ENCODE data around the gene TCF3.
"Not testable (repeated sequence)": the region's sequence is repeated elsewhere in the genome, so short reads cannot be mapped to it uniquely, and the experiment has no call there.

TCF3 gene

DNA sequence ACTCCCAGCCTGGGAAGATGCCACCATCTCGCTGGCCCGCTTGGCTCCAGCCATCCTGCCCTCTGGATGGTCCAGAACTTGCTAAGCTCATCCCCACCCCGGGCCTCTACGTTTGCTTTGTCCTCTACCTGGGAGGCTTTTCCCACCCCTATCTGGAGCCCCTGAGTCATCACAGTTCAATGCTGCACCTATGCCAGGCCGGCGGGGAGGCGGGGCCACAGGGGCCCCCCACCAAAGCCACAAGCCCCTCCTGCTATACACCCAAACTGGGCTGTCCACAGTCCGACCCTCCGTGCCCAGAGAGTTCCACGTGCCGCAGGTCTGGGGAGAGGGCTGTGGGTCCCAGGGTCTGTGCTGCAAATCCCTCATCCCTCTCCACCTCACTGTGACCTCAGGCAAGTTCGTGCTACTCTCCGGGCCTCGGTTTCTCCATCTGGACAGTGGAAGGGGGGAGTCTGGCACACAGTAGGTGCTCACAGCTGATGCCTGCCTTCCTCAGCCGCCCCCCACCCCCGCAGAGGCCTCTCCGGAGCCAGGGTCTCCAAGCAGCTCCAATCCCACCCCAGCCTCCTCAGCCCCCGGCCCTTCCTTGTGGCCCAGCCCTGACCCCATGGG is 1.9 kb upstream of the TCF3 start:
- intact Hi-C loops (cut with DNase I), result loop anchor here (5.0 kb wide), 1 partner anchor 87 kb away; the partner anchor contains the start of gene MEX3D
- DNase-seq, result no peak

DNA sequence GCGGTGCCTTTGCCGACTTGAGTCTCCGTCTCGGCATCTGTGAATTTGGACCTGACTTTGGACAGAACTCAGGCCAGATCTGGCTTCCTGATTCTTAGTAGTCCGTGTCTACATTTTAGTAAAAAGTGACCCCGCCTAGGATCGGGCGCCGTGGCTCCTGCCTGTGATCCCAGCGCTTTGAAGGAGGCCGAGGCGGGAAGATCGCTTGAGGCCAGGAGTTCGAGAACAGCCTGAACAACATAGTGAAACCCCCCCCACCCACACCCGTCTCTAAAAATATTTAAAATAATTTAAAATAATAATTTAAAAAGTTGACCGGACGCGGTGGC is 849 bp upstream of the TCF3 start:
- intact Hi-C loops (cut with DNase I), result loop anchor here (2.0 to 5.0 kb wide), 2 partner anchors 60 to 86 kb away; partner anchors contain the start of genes MBD3 and MEX3D
- DNase-seq, result no peak

DNA sequence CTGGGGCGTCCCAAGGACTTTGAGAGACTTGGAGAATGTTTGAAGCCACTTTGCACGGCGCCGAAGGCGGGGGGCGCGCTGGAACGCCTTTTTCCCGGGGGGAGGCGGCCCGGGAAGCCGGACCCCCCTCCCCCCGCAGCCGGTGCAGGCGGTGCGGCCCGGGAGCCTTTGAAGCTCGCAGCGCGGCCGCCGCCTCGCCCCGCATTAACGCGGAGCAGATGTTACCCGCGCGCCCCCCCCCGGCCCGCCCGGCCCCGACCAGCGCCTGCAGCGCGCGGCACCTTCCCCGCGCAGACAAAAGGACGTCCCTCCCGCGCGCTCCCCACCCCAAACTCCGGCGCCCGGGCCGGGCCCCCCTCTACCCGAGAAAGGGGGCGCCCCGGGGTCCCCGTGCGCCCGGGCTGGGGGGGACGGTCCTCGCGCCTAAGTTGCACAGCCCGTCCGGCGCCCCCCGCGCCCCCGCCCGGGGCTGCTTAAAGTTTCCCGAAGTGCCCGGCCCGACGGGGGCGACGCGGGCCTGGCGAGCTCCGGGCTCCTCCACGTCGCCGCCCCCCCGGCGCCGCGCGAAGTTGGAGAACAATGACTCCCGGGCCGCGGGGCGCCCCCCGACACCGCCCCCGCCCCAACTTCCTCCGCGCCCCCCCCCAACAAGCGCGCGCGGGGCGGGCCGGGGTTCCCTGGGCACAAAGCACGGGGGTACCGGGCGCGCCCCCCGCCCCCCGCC is 685 bp downstream of the TCF3 start:
- peak in 1 of 10 donors; percentile 28 for DNase-seq
- intact Hi-C loops (cut with DNase I), result loop anchor here (1.0 to 5.0 kb wide), 3 partner anchors 46 to 84 kb away; partner anchors contain the start of genes MBD3, MEX3D and UQCR11

DNA sequence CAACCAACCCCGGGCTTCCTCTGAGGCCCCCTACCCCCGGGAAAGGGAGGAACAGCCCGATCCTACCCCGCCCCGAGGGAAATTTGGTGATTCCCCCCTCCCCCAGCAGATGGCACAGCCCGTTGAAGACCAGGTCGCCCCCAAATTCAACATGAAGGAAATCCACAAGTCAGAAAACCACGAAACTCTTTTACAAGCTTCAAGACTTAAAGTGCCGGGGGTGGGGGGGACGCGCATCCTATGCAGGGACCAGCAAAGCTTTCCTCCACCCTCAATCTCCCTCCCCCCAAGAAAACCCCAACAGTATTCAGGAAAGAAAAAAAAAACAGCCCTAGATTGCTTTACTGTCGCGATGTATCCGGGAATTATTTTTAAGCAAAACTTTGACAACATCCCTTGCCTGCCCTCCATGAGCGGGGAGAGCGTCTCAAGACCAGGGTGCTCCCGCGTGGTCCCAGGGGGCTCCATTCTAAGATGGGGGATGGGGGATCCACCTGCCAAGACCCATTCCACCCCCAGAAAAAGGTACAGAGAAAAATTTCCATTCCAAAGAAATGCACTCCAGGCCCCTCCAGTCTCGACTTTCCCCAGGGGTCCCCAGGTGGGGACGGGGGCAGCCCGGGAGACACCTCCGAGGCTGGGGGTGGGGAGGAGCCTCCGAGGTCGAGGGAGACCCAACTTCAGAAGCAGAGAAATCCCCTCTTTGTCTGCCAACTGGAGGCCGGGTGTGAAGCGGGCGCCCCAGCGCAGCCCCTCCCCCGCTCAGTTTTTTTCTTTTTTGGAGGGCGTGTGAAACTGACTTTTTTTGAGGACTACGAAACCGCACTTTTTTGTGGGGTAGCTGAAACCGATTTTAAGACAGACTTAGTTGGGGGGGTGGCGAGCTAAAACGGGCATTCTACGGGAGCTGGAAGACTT is 1.5 kb downstream of the TCF3 start:
- DNase-seq, result no peak
- intact Hi-C loops (cut with DNase I), result loop anchor here (5.0 kb wide), 1 partner anchor 84 kb away; the partner anchor contains the start of gene MEX3D

DNA sequence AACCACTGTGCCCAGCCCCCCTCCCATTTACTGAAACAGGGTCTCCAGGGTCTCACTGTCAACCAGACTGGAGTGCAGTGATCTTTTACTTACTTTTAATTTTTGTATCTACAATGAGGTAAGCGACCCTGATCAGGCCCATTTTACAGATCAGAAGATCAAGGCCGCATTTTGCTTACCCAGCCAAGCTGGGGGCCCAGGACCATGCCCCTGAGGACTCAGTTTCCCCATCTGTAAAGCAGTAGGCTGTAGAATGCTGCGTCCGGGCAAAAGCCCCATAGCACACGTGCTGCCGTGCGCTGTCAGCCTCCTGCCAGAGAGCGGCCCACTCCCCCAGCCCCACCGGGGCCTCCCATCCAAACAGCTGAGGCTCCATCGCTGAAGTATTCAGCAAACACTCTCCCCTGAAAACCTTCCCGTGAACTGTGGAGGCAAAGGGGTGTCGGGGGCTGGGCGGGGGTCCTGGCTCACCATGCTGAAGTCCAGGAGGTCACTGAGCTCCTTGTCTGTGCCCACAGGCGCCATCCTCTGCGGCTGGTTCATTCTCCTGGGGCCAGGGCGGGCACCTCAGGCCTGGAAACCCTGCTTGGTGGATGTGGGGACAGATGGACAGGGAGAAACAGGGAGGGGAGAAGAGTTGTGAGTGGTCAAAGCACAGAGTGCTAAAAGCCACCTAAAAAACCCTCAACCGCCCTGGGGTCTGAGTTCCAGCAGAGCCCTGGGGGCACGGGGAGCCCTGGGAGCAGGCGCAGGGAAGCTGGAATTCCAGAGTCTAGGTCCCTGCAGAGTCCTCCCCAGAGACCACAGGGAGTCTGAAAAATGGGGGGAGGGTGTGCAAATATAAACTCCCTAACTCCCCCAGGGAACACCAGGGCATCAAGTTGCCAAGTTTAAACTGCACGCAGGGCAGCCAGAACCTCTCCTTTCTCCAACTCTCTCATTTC is 2.4 kb downstream of the TCF3 start:
- DNase-seq, result no peak
- intact Hi-C loops (cut with DNase I), result loop anchor here (5.0 kb wide), 1 partner anchor 83 kb away; the partner anchor contains the start of gene MEX3D

DNA sequence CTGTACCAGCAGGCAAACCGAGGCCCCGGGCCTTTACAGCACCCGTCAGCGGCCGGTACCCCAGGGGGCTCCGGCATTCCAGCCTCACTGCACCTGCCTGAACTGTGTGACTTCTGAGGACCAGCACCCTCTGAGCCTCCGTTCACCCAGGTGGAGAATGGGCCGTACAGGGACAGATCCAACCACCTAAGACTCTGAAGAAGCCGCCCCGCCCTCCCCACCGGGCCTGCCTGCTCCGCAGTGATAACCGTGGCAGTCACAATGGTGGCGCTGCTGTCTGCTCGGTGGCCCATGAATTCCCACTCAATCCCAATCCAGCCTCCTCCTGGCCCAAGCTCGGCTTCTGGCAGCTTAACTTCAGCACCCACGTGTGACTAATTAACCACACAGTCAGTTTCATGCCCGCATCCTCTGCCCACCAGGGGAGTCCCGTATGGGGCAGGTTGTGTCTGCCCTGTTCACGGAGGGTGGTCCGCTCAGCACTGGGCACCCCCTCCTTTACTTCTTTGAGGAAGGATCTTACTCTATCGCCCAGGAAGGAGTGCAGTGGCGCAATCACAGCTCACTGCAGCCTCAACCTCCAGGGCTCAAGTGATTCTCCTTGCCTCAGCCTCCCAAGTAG is 3.4 kb downstream of the TCF3 start:
- DNase-seq, result no peak
- intact Hi-C loops (cut with DNase I), result no loop called here

DNA sequence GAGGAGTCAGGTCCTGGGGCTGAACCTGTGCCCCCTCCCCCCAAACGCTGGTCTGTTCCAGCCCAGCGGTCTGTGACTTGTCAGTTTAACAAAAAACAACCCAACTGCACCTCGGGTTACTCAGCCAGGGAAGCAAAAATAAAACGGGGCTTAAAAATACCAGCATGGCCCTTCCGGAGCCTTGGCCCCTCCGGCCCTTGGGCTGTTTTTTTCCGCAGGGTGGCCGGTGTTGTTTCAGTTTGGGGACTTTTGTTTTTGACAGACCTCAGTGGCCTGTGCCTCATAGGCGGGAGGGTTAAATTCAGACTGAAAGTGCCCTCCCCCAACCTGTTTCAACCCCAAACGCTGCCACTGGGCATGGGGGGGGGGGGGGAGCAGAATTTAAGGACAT is 4.0 kb downstream of the TCF3 start:
- intact Hi-C loops (cut with DNase I), result no loop called here
- no peak for DNase-seq

DNA sequence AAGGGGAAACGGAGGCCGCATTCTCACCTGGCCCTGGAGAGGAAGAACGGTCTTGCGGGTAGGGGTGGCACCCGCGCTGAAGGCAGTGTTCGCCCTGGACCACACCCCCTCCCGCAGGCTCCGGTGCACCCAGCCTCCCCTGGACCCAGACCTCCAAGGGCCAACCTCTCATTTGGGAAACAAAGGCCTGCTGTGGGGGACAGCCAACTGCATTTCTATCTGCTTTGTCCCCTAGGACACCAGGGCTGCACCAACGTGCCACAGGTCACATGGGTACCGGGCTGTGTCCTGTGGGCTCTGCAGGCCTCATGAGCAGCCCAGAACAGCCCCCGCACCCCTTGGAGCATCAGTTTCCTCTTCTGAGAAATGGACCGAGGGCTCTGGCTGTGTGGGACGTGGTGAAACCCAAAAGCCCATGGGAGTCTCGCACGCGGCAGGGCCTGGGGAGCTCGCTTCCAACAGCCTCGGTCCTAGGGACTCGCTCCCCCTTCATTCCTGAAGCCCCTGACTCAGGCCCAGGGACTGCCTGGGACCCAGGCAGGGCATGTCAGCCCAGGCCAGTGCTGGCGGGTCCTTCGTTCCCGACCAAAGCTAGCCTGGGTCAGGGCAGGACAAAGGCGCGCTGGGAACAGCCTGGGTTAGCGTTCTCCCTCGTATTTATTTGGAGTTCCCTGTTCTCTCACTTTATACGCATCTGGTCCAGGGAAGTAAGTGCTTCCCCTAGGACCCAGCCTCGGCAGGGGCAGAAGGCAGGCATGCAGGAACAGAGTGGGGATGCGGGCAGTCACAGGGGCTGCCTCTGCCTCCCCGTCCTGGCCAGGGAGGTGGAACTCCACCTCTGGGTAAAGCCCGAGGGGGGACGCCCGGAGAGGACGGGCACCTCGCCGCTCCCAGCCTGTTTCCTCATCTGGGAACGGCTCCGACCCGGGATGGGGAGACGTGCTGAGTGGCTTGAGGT is 4.6 kb downstream of the TCF3 start:
- intact Hi-C loops (cut with DNase I), result no loop called here
- no peak for DNase-seq

DNA sequence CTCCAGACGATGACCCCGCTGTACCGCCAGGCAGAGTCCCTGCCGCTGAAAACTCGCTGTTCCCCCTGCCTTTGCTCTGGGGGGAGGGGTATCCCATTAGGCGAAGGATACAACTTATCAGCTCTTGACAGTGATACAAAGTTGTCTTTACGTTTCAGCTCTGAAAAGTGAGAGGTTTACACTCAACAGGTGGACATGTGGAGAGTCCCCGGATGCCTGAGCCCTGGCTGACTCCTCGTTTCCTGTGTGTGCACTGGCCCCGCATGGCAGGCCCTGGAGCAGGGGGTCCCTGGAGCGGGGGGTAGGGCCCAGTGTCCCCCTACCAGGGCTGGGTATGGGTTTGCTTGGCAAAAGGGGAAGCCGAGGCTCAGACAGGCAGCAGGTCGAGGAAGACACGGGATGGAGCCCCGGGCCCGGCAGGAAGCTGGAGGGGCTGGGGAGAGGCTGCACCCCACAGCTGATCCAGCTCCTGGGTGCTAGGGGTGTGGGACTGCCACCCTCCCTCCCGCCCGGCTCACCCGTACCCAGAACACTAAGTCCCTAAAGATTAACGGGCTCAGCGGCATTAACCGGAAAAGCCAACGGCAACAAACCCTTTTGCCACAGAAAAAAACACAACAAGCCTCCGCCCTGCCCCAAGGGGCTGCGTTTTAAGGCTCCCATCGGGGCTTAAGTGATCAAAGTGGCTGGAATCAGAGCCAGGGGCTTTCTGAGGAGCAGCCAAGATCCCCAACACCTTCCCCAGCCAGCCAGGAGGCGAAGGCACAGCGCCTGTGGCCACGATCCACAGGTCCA is 5.6 kb downstream of the TCF3 start:
- intact Hi-C loops (cut with DNase I), result no loop called here
- no peak for DNase-seq

DNA sequence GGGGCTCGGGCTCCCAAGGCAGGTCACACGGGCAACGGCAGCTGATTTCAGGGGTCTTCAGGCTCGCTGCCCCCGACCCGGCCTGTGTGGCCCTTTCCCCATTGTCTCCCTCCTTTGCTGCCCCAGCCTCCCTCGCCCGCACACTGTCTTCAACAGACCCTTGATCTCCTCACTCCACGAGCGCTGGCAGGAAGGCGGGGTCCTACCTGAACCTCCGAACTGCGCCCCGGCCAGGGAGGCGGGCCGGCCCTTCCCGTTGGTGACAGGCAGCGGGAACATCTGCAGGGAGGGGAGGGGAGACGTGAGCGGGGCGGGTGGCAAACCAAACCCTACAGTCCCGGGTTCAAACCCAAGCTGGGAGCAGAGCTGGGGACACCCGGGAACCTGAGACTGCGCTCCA is 6.3 kb downstream of the TCF3 start:
- no peak for DNase-seq
- intact Hi-C loops (cut with DNase I), result no loop called here

DNA sequence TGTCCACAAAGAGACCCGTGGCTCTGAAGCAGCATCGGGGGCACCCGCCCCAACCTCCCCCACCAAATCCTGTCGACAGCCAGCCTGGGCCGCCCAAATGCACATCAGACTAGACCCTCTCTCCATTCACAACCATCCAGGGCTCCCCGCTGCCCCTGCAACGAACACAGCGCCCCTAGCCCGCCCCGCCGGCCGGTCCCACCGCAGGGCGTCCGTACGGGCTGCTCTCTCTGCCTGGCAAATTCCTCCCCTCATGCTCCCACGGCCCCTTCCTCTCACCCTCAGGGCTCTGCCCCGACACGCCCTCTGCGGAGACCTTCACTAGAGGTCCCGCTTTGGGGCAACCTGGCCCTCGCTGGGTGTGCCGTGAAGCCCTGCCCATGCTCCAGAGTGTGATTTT is 7.1 kb downstream of the TCF3 start:
- intact Hi-C loops (cut with DNase I), result no loop called here

DNA sequence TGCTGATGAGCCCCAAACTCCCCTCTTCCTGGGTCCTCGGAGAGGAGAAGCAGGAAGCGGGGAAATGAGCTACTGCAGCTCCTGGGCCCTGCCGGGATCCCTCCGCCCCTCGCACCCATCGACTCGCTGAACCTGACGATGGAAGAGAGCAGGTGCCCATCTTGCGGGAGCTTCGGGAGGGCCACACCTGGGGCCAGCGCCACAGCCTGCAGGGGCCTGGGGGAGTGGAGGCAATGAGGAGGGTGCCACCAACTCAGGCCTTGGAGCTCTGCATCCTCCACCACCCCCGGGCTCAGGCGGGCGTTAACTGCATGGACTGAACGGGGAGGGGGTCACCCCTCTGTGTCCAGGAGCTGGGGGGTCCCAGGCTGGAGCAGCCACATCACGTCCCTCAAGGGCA is 8.3 kb downstream of the TCF3 start:
- DNase-seq, result no peak
- intact Hi-C loops (cut with DNase I), result no loop called here

More for the DNA sequence above, 7.1 kb downstream of the TCF3 start:
- no peak for DNase-seq

DNA sequence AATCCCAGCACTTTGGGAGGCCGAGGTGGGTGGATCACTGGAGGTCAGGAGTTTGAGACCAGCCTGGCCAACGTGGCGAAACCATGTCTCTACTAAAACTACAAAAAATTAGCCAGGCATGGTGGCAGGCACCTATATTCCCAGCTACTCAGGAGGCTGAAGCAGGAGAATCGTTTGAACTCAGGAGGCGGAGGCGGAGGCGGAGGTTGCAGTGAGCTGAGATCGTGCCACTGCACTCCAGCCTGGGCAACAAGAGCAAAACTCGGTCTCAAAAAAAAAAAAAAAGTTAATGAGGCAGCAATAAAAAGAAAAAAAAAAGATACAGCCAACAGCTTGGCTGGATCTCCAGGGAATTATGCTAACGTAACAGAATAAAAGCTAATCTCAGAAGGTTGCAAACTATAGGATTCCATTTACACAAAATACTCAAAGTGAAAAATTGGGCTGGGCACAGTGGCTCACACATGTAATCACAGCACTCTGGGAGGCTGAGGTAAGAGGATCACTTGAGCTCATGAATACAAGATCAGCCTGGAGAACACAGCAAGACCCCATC is 11.4 kb downstream of the TCF3 start:
- intact Hi-C loops (cut with DNase I); DNase-seq: not testable (repeated sequence)

DNA sequence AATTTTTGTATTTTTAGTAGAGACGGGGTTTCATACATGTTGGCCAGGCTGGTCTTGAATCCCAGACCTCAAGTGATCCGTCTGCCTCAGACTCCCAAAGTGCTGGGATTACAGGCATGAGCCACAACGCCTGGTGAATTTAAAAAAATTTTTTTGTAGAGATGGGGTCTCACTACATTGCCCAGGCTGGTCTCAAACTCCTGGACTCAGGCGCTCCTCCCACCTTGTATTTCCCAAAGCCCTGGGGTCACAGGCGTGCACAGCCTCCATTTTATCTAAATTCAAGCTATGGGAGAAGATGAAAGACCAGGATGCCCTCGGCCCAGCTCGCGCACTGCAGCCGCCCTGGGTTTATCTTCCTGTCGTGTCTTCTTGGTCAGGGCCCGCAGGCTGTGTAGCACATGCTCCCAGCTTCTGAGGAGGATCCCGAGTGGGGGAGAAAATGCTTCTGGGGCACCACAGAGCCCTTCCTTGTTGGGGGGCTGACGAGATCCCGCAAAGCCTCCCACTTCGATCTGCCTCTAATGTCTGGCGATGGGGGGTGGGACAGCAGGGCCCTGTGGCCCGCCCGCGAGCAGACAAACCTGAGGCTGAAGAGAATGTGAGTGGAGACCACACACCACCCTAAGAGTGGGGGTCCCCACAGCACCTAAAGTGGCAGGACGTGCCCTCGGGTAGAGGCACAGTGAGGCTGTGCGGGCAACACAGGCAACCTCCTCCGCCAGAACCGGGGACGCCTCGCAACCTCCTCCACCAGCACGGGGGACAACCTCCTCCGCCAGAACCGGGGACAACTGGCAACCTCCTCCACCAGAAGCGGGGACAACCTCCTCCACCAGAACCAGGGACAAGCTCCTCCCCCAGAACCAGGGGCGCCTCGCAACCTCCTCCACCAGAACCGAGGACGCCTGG is 15.8 kb downstream of the TCF3 start:
- no peak for DNase-seq
- intact Hi-C loops (cut with DNase I), result no loop called here

DNA sequence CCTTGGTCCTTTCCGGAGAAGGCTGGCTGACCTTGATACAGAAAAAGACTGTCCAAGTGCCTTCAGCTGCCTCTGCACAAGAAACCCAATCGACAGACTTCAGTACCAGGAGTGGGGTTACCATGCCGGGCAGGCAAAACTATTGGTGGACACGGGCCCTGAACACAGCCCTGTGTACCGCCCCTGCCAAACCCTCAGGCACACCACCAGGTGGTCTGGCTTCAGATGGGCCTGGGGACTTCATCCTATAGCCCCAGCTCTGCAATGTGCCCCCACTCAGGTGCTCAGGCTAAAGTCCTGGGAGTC is 17.5 kb downstream of the TCF3 start:
- intact Hi-C loops (cut with DNase I), result no loop called here
- no peak for DNase-seq

DNA sequence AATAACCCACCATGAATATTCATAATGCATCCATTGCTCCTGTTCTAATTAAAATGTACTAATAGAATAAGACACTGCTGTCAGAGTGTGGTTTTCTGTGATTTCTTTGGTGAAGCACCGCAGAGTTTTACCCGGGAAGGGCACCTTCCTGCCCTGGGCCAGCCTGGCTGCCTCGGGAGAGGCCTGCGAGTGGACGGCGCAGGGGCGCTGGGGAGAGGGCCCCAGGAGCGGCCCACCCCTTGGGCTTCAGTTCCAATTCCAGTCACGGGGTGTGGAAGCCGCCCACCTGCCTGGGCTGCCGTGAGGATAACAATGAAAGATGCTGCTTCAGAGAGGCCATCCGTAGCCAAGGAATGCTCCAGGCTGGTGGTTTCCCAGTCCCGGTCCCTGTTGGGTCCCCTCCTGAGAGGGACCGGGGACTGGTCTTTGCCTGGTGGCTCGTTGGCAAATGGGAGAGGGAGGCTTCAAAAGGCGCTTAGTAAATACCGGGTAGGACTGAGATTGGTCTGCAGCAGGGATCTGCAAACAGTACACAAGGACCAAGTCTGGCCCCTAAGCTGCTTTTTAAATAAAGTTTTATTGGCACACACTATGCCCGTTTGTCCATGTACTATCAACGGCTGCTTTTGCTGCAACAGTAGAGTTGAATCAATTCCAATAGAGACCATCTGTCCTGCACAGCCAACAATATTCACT is 18.0 kb downstream of the TCF3 start:
- intact Hi-C loops (cut with DNase I), result no loop called here
- no peak for DNase-seq
